ENCODE data around the gene NTRK3. TPM values are rescaled to one million over a fixed set of nuclear protein-coding genes. Genes with fewer than 3 reads are reported as not detected.
"Not testable (repeated sequence)": the region's sequence is repeated elsewhere in the genome, so short reads cannot be mapped to it uniquely, and the experiment has no call there.

NTRK3 gene
- total RNA-seq, 2 donors from 2014 or later = not detected

- DNase-seq; H3K27ac Mint-ChIP-seq; H3K9me3 ChIP-seq (ENCODE audit: control insufficient read depth, low read length, poor library complexity, severe bottlenecking); H3K36me3 Mint-ChIP-seq (ENCODE audit: low read depth); H3K4me3 Mint-ChIP-seq; ATAC-seq; H3K4me1 Mint-ChIP-seq; H3K27me3 Mint-ChIP-seq: not testable (repeated sequence)
Observed at GRCh38 chr15:87833333-87833732, 423.2 kb downstream of the NTRK3 start.

GRCh38 chr15:87829332-87830050 lies 427.0 kb downstream of the NTRK3 start:
- Mint-ChIP-seq H3K4me1 (no peaks in the 10 kb centered on the region), H3K4me3 (no peak overlapping the region), H3K27ac (no peak overlapping the region), H3K36me3 (ENCODE audit: low read depth) (no peaks in the 10 kb centered on the region), H3K27me3 (peaks cover 17% of the 10 kb centered on the region)
- H3K9me3 ChIP-seq (ENCODE audit: control insufficient read depth, low read length, poor library complexity, severe bottlenecking) = peaks cover 2% of the 10 kb centered on the region
- DNase-seq (no peak), ATAC-seq (no peak)

- ATAC-seq = no peak
- no peak overlapping the region for H3K27ac Mint-ChIP-seq
- peaks cover 17% of the 10 kb centered on the region for H3K27me3 Mint-ChIP-seq
- peaks cover 2% of the 10 kb centered on the region for H3K9me3 ChIP-seq (ENCODE audit: control insufficient read depth, low read length, poor library complexity, severe bottlenecking)
- no peak overlapping the region for H3K4me3 Mint-ChIP-seq
- no peaks in the 10 kb centered on the region for H3K36me3 Mint-ChIP-seq (ENCODE audit: low read depth)
- DNase-seq = no peak
- no peaks in the 10 kb centered on the region for H3K4me1 Mint-ChIP-seq
Observed at GRCh38 chr15:87828608-87829007, 427.9 kb downstream of the NTRK3 start.

GRCh38 chr15:87827131-87827530 lies 429.4 kb downstream of the NTRK3 start:
- ATAC-seq (no peak), DNase-seq (no peak)
- H3K4me3 Mint-ChIP-seq = no peak overlapping the region
- H3K27me3 Mint-ChIP-seq = peaks cover 10% of the 10 kb centered on the region
- H3K9me3 ChIP-seq (ENCODE audit: control insufficient read depth, low read length, poor library complexity, severe bottlenecking) = peaks cover 2% of the 10 kb centered on the region
- H3K36me3 Mint-ChIP-seq (ENCODE audit: low read depth) = no peaks in the 10 kb centered on the region
- H3K27ac Mint-ChIP-seq = no peak overlapping the region
- H3K4me1 Mint-ChIP-seq = no peaks in the 10 kb centered on the region

- H3K36me3 Mint-ChIP-seq (ENCODE audit: low read depth) = no peaks in the 10 kb centered on the region
- ATAC-seq (no peak), DNase-seq (no peak)
- no peak overlapping the region for H3K4me3 Mint-ChIP-seq
- H3K9me3 ChIP-seq (ENCODE audit: control insufficient read depth, low read length, poor library complexity, severe bottlenecking) = peaks cover 2% of the 10 kb centered on the region
- H3K27me3 Mint-ChIP-seq = peaks cover 10% of the 10 kb centered on the region
- no peaks in the 10 kb centered on the region for H3K4me1 Mint-ChIP-seq
- no peak overlapping the region for H3K27ac Mint-ChIP-seq
Observed at GRCh38 chr15:87826119-87826747, 430.3 kb downstream of the NTRK3 start.

GRCh38 chr15:87818756-87819155 lies 437.8 kb downstream of the NTRK3 start:
- Mint-ChIP-seq H3K27me3 (no peaks in the 10 kb centered on the region), H3K4me3 (no peak overlapping the region), H3K4me1 (no peaks in the 10 kb centered on the region), H3K27ac (no peak overlapping the region), H3K36me3 (ENCODE audit: low read depth) (no peaks in the 10 kb centered on the region)
- DNase-seq = no peak
- no peaks in the 10 kb centered on the region for H3K9me3 ChIP-seq (ENCODE audit: control insufficient read depth, low read length, poor library complexity, severe bottlenecking)
- ATAC-seq = no peak

- H3K4me3 Mint-ChIP-seq = no peak overlapping the region
- H3K27me3 Mint-ChIP-seq = no peaks in the 10 kb centered on the region
- no peak overlapping the region for H3K27ac Mint-ChIP-seq
Observed at GRCh38 chr15:87817553-87817952, 439.0 kb downstream of the NTRK3 start.

GRCh38 chr15:87816811-87817210 lies 439.7 kb downstream of the NTRK3 start:
- Mint-ChIP-seq H3K4me3 (no peak overlapping the region), H3K36me3 (ENCODE audit: low read depth) (no peaks in the 10 kb centered on the region), H3K27ac (no peak overlapping the region), H3K4me1 (no peaks in the 10 kb centered on the region), H3K27me3 (no peaks in the 10 kb centered on the region)
- ATAC-seq (no peak), DNase-seq (no peak)
- H3K9me3 ChIP-seq (ENCODE audit: control insufficient read depth, low read length, poor library complexity, severe bottlenecking) = no peaks in the 10 kb centered on the region

More at GRCh38 chr15:87817553-87817952, 439.0 kb downstream of the NTRK3 start:
- no peak for ATAC-seq
- H3K9me3 ChIP-seq (ENCODE audit: control insufficient read depth, low read length, poor library complexity, severe bottlenecking) = no peaks in the 10 kb centered on the region
- DNase-seq = no peak
- Mint-ChIP-seq H3K36me3 (ENCODE audit: low read depth) (no peaks in the 10 kb centered on the region), H3K4me1 (no peaks in the 10 kb centered on the region)

- H3K36me3 Mint-ChIP-seq (ENCODE audit: low read depth) = no peaks in the 10 kb centered on the region
Observed at GRCh38 chr15:87816016-87816415, 440.5 kb downstream of the NTRK3 start.

More at GRCh38 chr15:87816016-87816415, 440.5 kb downstream of the NTRK3 start:
- ATAC-seq = no peak
- no peaks in the 10 kb centered on the region for H3K9me3 ChIP-seq (ENCODE audit: control insufficient read depth, low read length, poor library complexity, severe bottlenecking)
- Mint-ChIP-seq H3K4me1 (no peaks in the 10 kb centered on the region), H3K4me3 (no peak overlapping the region), H3K27me3 (no peaks in the 10 kb centered on the region), H3K27ac (no peak overlapping the region)
- no peak for DNase-seq

Other genes starting within 250 kb of the NTRK3 start
- 10 to 100 TPM; 11.7 to 12.5 TPM for gene MRPL46, start 210.6 kb upstream of the NTRK3 start, total RNA-seq
- gene MRPS11, start 211.0 kb upstream of the NTRK3 start, total RNA-seq = 10 to 100 TPM; 18.6 to 19.3 TPM